Measurements from ENCODE around the gene IGSF11.
"Not testable (repeated sequence)": the region's sequence is repeated elsewhere in the genome, so short reads cannot be mapped to it uniquely, and the experiment has no call there.

The IGSF11 gene

GRCh38 chr3:118981494-118982134 lies 53.0 kb downstream of the IGSF11 start:
- H3K9me3 ChIP-seq (ENCODE audit: low read length), result no peaks in the 10 kb centered on the region
- H3K4me1 ChIP-seq (ENCODE audit: insufficient read depth, low read length), result no peaks in the 10 kb centered on the region
- no peak overlapping the region for H2AFZ ChIP-seq (ENCODE audit: low read depth, low read length)
- H3K36me3 ChIP-seq (ENCODE audit: insufficient read depth, low read length), result no peaks in the 10 kb centered on the region
- H3K27me3 ChIP-seq (ENCODE audit: insufficient read depth, low read length), result no peaks in the 10 kb centered on the region
- no peak overlapping the region for H3K4me3 ChIP-seq (ENCODE audit: low read length)

GRCh38 chr3:118980832-118981231 lies 53.8 kb downstream of the IGSF11 start:
- Histone ChIP-seq H3K36me3 (ENCODE audit: insufficient read depth, low read length) (no peaks in the 10 kb centered on the region), H3K4me1 (ENCODE audit: insufficient read depth, low read length) (no peaks in the 10 kb centered on the region), H3K9me3 (ENCODE audit: low read length) (no peaks in the 10 kb centered on the region), H2AFZ (ENCODE audit: low read depth, low read length) (no peak overlapping the region), H3K4me3 (ENCODE audit: low read length) (no peak overlapping the region), H3K27me3 (ENCODE audit: insufficient read depth, low read length) (no peaks in the 10 kb centered on the region)

- H2AFZ ChIP-seq (ENCODE audit: low read depth, low read length), result no peak overlapping the region
- H3K9me3 ChIP-seq (ENCODE audit: low read length), result no peaks in the 10 kb centered on the region
- H3K27me3 ChIP-seq (ENCODE audit: insufficient read depth, low read length), result no peaks in the 10 kb centered on the region
- H3K36me3 ChIP-seq (ENCODE audit: insufficient read depth, low read length), result no peaks in the 10 kb centered on the region
- no peaks in the 10 kb centered on the region for H3K4me1 ChIP-seq (ENCODE audit: insufficient read depth, low read length)
- H3K4me3 ChIP-seq (ENCODE audit: low read length), result no peak overlapping the region
These were observed 56.3 kb downstream of the IGSF11 start for GRCh38 chr3:118978393-118978758.

GRCh38 chr3:118977671-118978392 lies 56.8 kb downstream of the IGSF11 start:
- Histone ChIP-seq H2AFZ (ENCODE audit: low read depth, low read length) (no peak overlapping the region), H3K4me1 (ENCODE audit: insufficient read depth, low read length) (no peaks in the 10 kb centered on the region), H3K9me3 (ENCODE audit: low read length) (no peaks in the 10 kb centered on the region), H3K36me3 (ENCODE audit: insufficient read depth, low read length) (no peaks in the 10 kb centered on the region), H3K27me3 (ENCODE audit: insufficient read depth, low read length) (no peaks in the 10 kb centered on the region), H3K4me3 (ENCODE audit: low read length) (no peak overlapping the region)

DNA sequence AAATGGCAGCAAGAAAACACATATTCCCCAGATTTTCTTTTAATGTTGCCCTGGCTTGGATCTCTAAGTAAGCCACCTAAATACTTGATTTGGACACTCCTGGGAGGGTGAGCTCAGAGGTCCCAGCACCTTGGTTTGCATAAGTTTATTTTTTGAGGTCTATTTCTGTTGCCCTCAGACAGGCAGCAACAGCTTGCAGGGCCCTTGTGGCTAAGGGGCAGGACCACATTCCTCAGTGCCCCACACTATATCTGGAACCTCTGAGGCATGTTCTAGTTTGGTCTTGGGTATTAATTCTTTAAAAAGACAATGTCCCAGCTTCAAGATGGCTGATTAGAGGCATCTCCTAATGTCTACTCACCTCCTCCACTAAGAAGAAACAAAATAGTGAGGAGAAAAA lies 57.5 kb downstream of the IGSF11 start:
- Histone ChIP-seq H3K27me3 (ENCODE audit: insufficient read depth, low read length) (no peaks in the 10 kb centered on the region), H3K36me3 (ENCODE audit: insufficient read depth, low read length) (no peaks in the 10 kb centered on the region), H3K9me3 (ENCODE audit: low read length) (no peaks in the 10 kb centered on the region), H2AFZ (ENCODE audit: low read depth, low read length) (no peak overlapping the region), H3K4me1 (ENCODE audit: insufficient read depth, low read length) (no peaks in the 10 kb centered on the region), H3K4me3 (ENCODE audit: low read length) (no peak overlapping the region)

DNA sequence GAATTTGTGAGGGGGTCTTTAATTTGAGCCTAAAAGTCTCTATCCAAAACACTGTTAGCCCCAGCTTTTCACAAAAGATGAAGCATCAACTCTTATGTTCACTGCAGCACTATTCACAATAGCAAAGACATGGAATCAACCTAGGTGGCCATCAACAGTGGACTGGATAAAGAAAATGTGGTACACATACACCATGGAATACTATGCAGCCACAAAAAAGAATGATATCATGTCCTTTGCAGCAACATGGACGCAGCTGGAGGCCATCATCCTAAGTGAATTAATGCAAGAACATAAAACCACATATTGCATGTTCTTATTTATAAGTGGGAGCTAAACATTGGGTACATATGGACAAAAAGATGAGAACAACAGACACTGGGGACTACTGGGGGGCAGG lies 59.2 kb downstream of the IGSF11 start:
- not testable (repeated sequence) for H2AFZ ChIP-seq (ENCODE audit: low read depth, low read length); H3K4me3 ChIP-seq (ENCODE audit: low read length); H3K4me1 ChIP-seq (ENCODE audit: insufficient read depth, low read length); H3K27me3 ChIP-seq (ENCODE audit: insufficient read depth, low read length); H3K36me3 ChIP-seq (ENCODE audit: insufficient read depth, low read length); H3K9me3 ChIP-seq (ENCODE audit: low read length)

DNA sequence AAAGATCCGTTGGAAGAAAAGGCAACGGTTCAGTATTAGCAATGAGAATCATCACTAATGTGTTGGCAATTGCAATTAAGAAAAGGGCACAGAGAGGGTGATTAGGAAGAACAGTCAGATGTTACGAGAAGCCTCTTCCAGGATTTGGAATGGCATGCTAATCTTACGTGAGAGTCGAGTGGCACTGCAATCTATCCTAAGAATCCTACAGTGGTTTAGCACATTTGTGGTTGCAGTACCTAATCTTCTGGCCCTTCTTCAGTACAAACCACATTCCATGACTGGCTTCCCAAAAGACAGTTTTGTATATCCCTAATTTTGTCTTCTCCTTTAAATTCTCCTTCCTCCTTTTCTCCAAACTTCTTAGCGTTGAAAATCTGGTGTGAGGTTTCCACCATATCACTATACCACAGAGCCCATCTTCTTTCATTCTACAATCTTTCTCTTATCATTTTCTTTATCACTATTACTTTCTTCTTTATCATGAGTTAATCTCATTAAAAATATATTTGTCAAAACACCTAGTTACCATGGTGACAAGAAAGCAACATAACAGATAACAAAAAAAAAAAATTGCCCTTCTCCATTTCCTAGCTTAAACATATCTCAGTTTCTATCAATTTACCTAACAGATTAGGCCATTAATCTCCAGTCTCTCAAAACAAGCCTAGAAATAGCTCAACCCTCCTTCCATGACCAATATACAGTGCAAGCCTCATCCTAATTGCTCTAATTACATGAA lies 60.1 kb downstream of the IGSF11 start:
- no peaks in the 10 kb centered on the region for H3K27me3 ChIP-seq (ENCODE audit: insufficient read depth, low read length)
- no peaks in the 10 kb centered on the region for H3K36me3 ChIP-seq (ENCODE audit: insufficient read depth, low read length)
- no peak overlapping the region for H2AFZ ChIP-seq (ENCODE audit: low read depth, low read length)
- no peak overlapping the region for H3K4me3 ChIP-seq (ENCODE audit: low read length)
- H3K4me1 ChIP-seq (ENCODE audit: insufficient read depth, low read length), result no peaks in the 10 kb centered on the region
- H3K9me3 ChIP-seq (ENCODE audit: low read length), result no peaks in the 10 kb centered on the region

DNA sequence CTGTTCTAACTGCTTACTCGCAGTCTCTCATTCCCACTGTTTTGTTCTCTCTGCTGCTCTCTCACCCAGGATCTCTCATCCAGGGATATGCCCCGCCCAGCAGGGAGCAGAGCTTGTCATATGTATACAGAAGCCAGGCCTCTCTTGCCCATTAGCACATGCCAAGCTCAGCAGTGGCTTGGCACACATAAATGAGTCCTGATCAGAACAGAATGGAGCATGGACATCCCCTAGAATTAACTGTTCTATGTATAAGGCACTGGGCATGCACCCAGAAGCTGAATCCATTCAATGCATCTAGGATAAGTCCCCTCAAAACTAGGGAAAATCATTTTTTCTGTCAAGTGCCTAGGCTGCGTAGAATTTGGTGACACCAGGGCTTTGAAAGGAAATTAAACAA lies 61.6 kb downstream of the IGSF11 start:
- H2AFZ ChIP-seq (ENCODE audit: low read depth, low read length), result no peak overlapping the region
- no peaks in the 10 kb centered on the region for H3K27me3 ChIP-seq (ENCODE audit: insufficient read depth, low read length)
- H3K4me3 ChIP-seq (ENCODE audit: low read length), result no peak overlapping the region
- H3K36me3 ChIP-seq (ENCODE audit: insufficient read depth, low read length), result no peaks in the 10 kb centered on the region
- H3K9me3 ChIP-seq (ENCODE audit: low read length), result no peaks in the 10 kb centered on the region
- no peaks in the 10 kb centered on the region for H3K4me1 ChIP-seq (ENCODE audit: insufficient read depth, low read length)

DNA sequence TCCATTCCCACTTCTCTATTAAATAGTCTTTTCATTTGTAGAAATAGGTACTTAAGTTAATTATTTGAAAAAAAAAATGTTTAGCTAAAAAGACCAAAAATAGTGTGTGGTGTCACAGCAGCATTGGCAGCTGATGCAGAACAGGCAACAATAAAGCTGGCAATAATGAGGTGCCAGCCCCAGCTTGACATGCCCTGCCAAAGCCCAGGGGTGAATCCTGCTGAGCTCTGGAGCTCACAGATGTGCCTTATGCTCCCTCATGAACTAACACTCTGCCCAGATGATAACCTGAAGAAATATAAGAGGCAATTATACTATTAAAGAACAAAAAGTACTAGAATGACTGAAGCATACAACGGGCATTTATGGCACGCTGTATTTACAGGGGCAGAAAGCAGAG lies 63.8 kb downstream of the IGSF11 start:
- Histone ChIP-seq H3K4me3 (ENCODE audit: low read length) (no peak overlapping the region), H3K27me3 (ENCODE audit: insufficient read depth, low read length) (no peaks in the 10 kb centered on the region), H3K4me1 (ENCODE audit: insufficient read depth, low read length) (no peaks in the 10 kb centered on the region), H2AFZ (ENCODE audit: low read depth, low read length) (no peak overlapping the region), H3K36me3 (ENCODE audit: insufficient read depth, low read length) (no peaks in the 10 kb centered on the region), H3K9me3 (ENCODE audit: low read length) (no peaks in the 10 kb centered on the region)

- Histone ChIP-seq H3K4me3 (ENCODE audit: low read length) (no peak overlapping the region), H2AFZ (ENCODE audit: low read depth, low read length) (no peak overlapping the region), H3K36me3 (ENCODE audit: insufficient read depth, low read length) (no peaks in the 10 kb centered on the region), H3K4me1 (ENCODE audit: insufficient read depth, low read length) (no peaks in the 10 kb centered on the region), H3K27me3 (ENCODE audit: insufficient read depth, low read length) (no peaks in the 10 kb centered on the region), H3K9me3 (ENCODE audit: low read length) (no peaks in the 10 kb centered on the region)
These were observed 66.0 kb downstream of the IGSF11 start for GRCh38 chr3:118968640-118969039.

- Histone ChIP-seq H3K4me1 (ENCODE audit: insufficient read depth, low read length) (no peaks in the 10 kb centered on the region), H2AFZ (ENCODE audit: low read depth, low read length) (no peak overlapping the region), H3K36me3 (ENCODE audit: insufficient read depth, low read length) (no peaks in the 10 kb centered on the region), H3K27me3 (ENCODE audit: insufficient read depth, low read length) (no peaks in the 10 kb centered on the region), H3K9me3 (ENCODE audit: low read length) (no peaks in the 10 kb centered on the region), H3K4me3 (ENCODE audit: low read length) (no peak overlapping the region)
These were observed 66.5 kb downstream of the IGSF11 start for GRCh38 chr3:118968111-118968510.

DNA sequence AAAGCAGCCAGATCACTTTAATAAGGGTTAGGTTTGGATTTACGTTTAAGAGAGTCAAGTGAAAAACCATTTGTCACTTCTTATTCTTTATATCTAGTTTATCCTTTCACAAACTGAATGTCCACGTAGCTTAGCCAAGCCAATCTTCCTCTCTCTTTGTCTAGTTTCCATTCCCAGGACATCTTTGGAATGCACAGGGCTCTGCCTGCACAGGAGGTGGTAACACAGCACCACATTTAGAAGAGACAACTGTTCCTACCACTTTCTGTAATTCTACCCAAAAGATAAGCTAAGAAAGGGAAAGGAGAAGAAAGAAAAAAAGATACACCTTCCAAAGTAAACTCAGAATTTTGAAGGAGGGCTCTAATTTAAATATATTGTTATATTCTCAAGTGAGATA lies 67.9 kb downstream of the IGSF11 start:
- H3K4me1 ChIP-seq (ENCODE audit: insufficient read depth, low read length), result no peaks in the 10 kb centered on the region
- no peaks in the 10 kb centered on the region for H3K9me3 ChIP-seq (ENCODE audit: low read length)
- no peak overlapping the region for H2AFZ ChIP-seq (ENCODE audit: low read depth, low read length)
- no peak overlapping the region for H3K4me3 ChIP-seq (ENCODE audit: low read length)
- H3K36me3 ChIP-seq (ENCODE audit: insufficient read depth, low read length), result no peaks in the 10 kb centered on the region
- H3K27me3 ChIP-seq (ENCODE audit: insufficient read depth, low read length), result no peaks in the 10 kb centered on the region

DNA sequence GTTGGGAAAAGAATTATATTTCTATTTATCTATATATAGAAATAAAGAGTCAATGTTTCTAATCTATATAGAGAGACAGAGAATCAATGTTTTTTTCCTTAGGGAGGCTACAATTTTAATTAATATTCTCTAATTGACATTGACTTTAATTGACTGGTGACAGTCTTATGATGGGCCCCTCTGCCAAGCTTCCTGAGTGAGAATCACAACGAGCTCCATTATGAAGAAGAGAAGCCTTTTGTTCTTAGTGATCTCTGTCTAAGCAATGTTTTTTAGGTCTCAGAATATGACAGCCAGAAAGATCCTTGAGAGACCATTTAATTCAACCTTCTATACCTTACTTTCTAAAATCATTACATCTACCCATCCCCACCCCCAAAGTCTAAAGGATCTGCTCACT lies 70.9 kb downstream of the IGSF11 start:
- H3K9me3 ChIP-seq (ENCODE audit: low read length), result no peaks in the 10 kb centered on the region
- H3K4me1 ChIP-seq (ENCODE audit: insufficient read depth, low read length), result no peaks in the 10 kb centered on the region
- no peak overlapping the region for H2AFZ ChIP-seq (ENCODE audit: low read depth, low read length)
- no peaks in the 10 kb centered on the region for H3K36me3 ChIP-seq (ENCODE audit: insufficient read depth, low read length)
- no peaks in the 10 kb centered on the region for H3K27me3 ChIP-seq (ENCODE audit: insufficient read depth, low read length)
- H3K4me3 ChIP-seq (ENCODE audit: low read length), result no peak overlapping the region
